OCI-LY7 (cell line): ENCODE measurements around the gene UBAC1. TPM values are rescaled to one million over a fixed set of nuclear protein-coding genes. Genes with fewer than 3 reads are reported as not detected.

ENCODE experiments used
- BruUV-seq: library from RNA; stranded (reverse); fragments of 400-500 nt; replicated peaks from 2 replicates; lab custom pipeline; 2021; lab: Mats Ljungman, UMichigan
- CTCF ChIA-PET: fragments of 300-600 bp; sonication (Branson Sonifier 250); formaldehyde crosslinking; loops from one replicate; lab custom pipeline; 2022; ENCODE audit warnings: antibody characterized with exemption; ENCODE audit not compliant: unreplicated experiment; lab: Charles Lee
- POLR2A ChIA-PET: fragments of 300-600 bp; sonication (Branson Sonifier 250); formaldehyde crosslinking; loops from one replicate; lab custom pipeline; 2022; ENCODE audit warnings: antibody characterized with exemption; lab: Charles Lee
- DNase-seq: peaks from one replicate; pipeline ENCODE4 v3.0.0-alpha.2; 2015; ENCODE audit warnings: low spot score
- H2AFZ ChIP-seq: fragments of 200-600 bp; sonication (generic), shearing (Covaris generic); 2 replicates; pipeline ENCODE4 v1.6.1; 2014; ENCODE audit warnings: mild to moderate bottlenecking, antibody characterized with exemption, low read length, moderate library complexity
- H3K27ac ChIP-seq: fragments of 200-600 bp; sonication (generic); 2 replicates; pipeline ENCODE4 v1.5.1; 2014; ENCODE audit warnings: mixed run types, low read depth, mild to moderate bottlenecking, moderate library complexity, low read length, inconsistent platforms; ENCODE audit not compliant: poor library complexity, severe bottlenecking
- H3K36me3 ChIP-seq: fragments of 200-600 bp; sonication (generic); 2 replicates; pipeline ENCODE4 v1.6.1; 2014; ENCODE audit warnings: mild to moderate bottlenecking, antibody characterized with exemption, low read length, moderate library complexity, mixed read lengths; ENCODE audit not compliant: insufficient read depth
- H3K4me1 ChIP-seq: fragments of 200-600 bp; sonication (generic); 2 replicates; pipeline ENCODE4 v1.5.1; 2014; ENCODE audit warnings: mild to moderate bottlenecking, low read length; ENCODE audit not compliant: insufficient read depth, poor library complexity, severe bottlenecking
- H3K4me2 ChIP-seq: fragments of 200-600 bp; sonication (generic); 2 replicates; pipeline ENCODE4 v1.6.1; 2014; ENCODE audit warnings: mild to moderate bottlenecking, low read length
- H3K4me3 ChIP-seq: fragments of 200-600 bp; sonication (generic); 2 replicates; pipeline ENCODE4 v1.5.1; 2014; ENCODE audit warnings: mild to moderate bottlenecking, low read depth, low read length; ENCODE audit not compliant: poor library complexity, severe bottlenecking
- H3K79me2 ChIP-seq: fragments of 200-600 bp; sonication (generic); 2 replicates; pipeline ENCODE4 v1.6.1; 2016; ENCODE audit warnings: low read depth, mild to moderate bottlenecking, low read length, moderate library complexity, mixed read lengths; ENCODE audit not compliant: insufficient read depth
- H3K9me2 ChIP-seq: fragments of 200-600 bp; sonication (generic); 2 replicates; pipeline ENCODE4 v1.6.1; 2016; ENCODE audit warnings: mild to moderate bottlenecking, low read length, mixed read lengths; ENCODE audit not compliant: insufficient read depth
- H3K9me3 ChIP-seq: fragments of 200-600 bp; sonication (generic); 2 replicates; pipeline ENCODE4 v1.6.1; 2014; ENCODE audit warnings: mild to moderate bottlenecking, mixed run types, low read length, mixed read lengths
- H4K20me1 ChIP-seq: fragments of 200-600 bp; sonication (generic); 2 replicates; pipeline ENCODE4 v1.6.1; 2014; ENCODE audit warnings: mild to moderate bottlenecking, antibody characterized with exemption, low read length, moderate library complexity, mixed read lengths; ENCODE audit not compliant: insufficient read depth
- CTCF ChIP-seq: fragments of 200-600 bp; sonication (generic); conservative IDR thresholded peaks from 2 replicates; pipeline ENCODE4 v1.5.1; 2014; ENCODE audit warnings: mild to moderate bottlenecking, antibody characterized with exemption, low read length, moderate library complexity, mixed read lengths
- EZH2phosphoT487 ChIP-seq: fragments of 200-600 bp; sonication (generic); IDR thresholded peaks from 2 replicates; pipeline ENCODE4 v1.6.1; 2018; ENCODE audit warnings: low read depth, borderline replicate concordance, mild to moderate bottlenecking, mixed run types, antibody characterized with exemption, low read length, moderate library complexity, mixed read lengths
- intact Hi-C: fragments of 100-400 bp; cut with micrococcal nuclease; formaldehyde crosslinking; loops from one replicate; pipeline ENCODE4 v1.10.0; 2022; ENCODE audit not compliant: unreplicated experiment
- total RNA-seq, 2 experiments: library from RNA; depleted of rRNA in 1 of 2; stranded (reverse); fragments of >200 nt in 1 of 2; shearing (Covaris generic) in 1 of 2; gene quantifications; 2 replicates each; pipeline ENCODE4 v1.2.3, GENCODE V29; 2014 to 2022

Gene UBAC1
- total RNA-seq, 2 experiments from 2014 or later: 42.3 to 59.2 TPM

GRCh38 chr9:135903786-135904520 is 57.2 kb downstream of the UBAC1 start:
- Histone ChIP-seq H3K4me3 (no peak overlapping the region), H3K4me2 (no peak overlapping the region), H3K9me2 (no peaks in the 10 kb centered on the region), H3K4me1 (peaks cover 34% of the 10 kb centered on the region), H4K20me1 (peaks cover 16% of the 10 kb centered on the region; the same call in 1 of the 2 replicates), H3K36me3 (peaks cover 42% of the 10 kb centered on the region), H3K27ac (no peak overlapping the region), H3K79me2 (peaks cover 71% of the 10 kb centered on the region), H2AFZ (no peak overlapping the region), H3K9me3 (no peaks in the 10 kb centered on the region)
- no peak for DNase-seq
- CTCF ChIA-PET: no interaction called here
- POLR2A ChIA-PET: no interaction called here
- TF ChIP-seq EZH2phosphoT487 (no peak), CTCF (no peak)
- TSS peak; percentile 42 for BruUV-seq
- intact Hi-C loops: no loop called here

DNA sequence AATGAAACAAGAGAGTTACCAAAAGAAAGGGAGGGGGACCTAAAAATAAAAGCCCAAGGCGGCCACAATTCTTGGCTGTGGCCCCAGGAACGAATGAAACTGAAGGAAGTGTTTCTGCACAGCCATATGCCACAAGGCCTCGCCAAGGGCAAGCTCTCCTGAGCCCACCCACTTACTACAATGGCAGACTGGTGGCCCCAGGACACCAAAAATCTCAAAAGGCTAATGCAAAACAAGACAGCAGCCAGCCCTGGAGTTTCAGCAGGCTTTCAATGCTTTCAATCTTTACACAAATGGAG is 57.9 kb downstream of the UBAC1 start:
- Histone ChIP-seq H3K9me3 (no peaks in the 10 kb centered on the region), H3K4me3 (no peak overlapping the region), H3K9me2 (no peaks in the 10 kb centered on the region), H4K20me1 (peaks cover 16% of the 10 kb centered on the region; the same call in 1 of the 2 replicates), H3K79me2 (peaks cover 71% of the 10 kb centered on the region), H3K4me2 (no peak overlapping the region), H3K36me3 (peaks cover 47% of the 10 kb centered on the region), H3K4me1 (peaks cover 28% of the 10 kb centered on the region), H3K27ac (no peak overlapping the region), H2AFZ (no peak overlapping the region)
- ChIA-PET POLR2A (no interaction called here), CTCF (no interaction called here)
- intact Hi-C loops: no loop called here
- no TSS peak for BruUV-seq
- no peak for DNase-seq
- TF ChIP-seq EZH2phosphoT487 (no peak), CTCF (no peak)

GRCh38 chr9:135902655-135903357 is 58.4 kb downstream of the UBAC1 start:
- no peaks in the 10 kb centered on the region for H3K9me3 ChIP-seq
- H3K36me3 ChIP-seq: peaks cover 48% of the 10 kb centered on the region
- no peak overlapping the region for H3K4me2 ChIP-seq
- H4K20me1 ChIP-seq: peaks cover 16% of the 10 kb centered on the region; the same call in 1 of the 2 replicates
- no peak overlapping the region for H2AFZ ChIP-seq
- H3K79me2 ChIP-seq: peaks cover 73% of the 10 kb centered on the region
- ChIA-PET POLR2A (no interaction called here), CTCF (no interaction called here)
- intact Hi-C loops: no loop called here
- BruUV-seq: no TSS peak
- no peak overlapping the region for H3K4me3 ChIP-seq
- TF ChIP-seq CTCF: no peak
- no peak for TF ChIP-seq EZH2phosphoT487
- peaks cover 23% of the 10 kb centered on the region for H3K4me1 ChIP-seq
- DNase-seq: no peak
- H3K9me2 ChIP-seq: no peaks in the 10 kb centered on the region
- H3K27ac ChIP-seq: no peak overlapping the region
